G401.6 (cell line): ENCODE data around the gene ZBTB18.

Experiments
- FAIRE-seq: peaks from 2 replicates; lab custom pipeline; 2012; peaks lifted over from hg19 to GRCh38; lab: Jason Lieb, UNC

ZBTB18 gene

DNA sequence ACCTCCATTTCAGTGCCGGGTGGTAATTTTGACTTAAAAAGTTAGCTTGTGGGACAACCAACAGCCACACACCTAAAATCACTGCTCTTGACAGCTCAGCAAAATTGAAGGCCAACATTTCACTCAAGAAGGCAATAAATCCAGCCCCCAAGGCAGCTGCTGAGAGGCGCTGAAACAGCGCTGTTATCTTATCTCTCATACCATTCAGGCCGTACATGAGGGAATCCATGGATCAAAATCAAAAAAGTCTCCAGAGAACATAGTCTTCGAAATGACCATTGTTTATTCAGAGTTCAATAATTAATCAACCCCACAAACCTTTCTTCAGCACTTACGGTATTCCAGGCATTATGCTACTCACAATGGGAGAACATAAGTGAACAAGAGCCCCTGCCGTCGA, 38.5 kb downstream of the ZBTB18 start:
- no peak for FAIRE-seq

DNA sequence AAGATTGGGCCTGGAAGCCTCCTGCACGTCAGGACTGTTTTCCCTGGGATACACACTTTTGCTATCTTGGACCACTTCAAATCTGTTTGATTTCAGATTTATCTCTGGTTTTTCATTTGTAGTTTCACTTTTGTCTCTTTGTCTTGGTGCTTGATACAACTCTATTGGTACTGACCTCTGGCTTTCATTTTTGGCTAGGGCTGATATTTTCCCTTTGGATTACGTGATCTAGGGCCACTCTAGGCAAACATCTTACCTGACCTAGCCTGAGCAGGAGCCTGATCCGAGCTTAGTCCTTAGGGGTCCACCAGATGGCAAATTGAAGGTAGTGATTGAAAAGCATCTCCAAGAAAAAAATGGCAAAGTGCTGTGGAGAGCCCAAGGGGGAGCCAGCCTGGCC, 39.6 kb downstream of the ZBTB18 start:
- FAIRE-seq, result no peak

DNA sequence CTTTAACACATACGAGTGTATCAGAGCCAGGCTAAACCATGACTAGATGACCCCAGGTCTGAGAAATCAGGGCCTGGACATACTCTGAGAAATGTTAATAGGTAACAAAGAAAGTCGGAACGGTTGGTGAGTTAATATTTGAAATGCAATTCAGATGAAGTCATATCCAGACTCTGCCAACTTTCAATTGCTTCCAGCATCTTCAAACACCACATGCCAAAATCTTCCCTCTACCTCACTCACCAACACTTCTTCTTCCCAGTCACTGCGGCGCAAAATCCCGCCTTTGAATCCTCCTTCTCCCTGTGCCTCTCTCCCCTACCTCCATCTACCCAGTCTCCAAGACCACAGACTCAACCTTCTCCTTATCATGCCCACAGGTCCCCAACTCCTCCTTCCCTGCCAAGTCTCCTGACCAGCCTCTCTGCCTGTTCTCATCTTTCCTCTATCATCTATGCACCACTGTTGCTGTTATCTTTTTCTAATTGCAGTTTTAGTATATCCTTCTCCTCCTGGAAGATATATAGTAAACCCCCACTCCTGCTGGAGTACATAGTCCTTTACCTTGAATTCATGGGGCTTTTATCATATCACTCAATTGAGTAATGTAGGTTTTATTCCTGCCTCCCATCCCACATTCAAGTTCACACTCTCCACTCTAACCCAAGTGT, 41.3 kb downstream of the ZBTB18 start:
- FAIRE-seq, result no peak

DNA sequence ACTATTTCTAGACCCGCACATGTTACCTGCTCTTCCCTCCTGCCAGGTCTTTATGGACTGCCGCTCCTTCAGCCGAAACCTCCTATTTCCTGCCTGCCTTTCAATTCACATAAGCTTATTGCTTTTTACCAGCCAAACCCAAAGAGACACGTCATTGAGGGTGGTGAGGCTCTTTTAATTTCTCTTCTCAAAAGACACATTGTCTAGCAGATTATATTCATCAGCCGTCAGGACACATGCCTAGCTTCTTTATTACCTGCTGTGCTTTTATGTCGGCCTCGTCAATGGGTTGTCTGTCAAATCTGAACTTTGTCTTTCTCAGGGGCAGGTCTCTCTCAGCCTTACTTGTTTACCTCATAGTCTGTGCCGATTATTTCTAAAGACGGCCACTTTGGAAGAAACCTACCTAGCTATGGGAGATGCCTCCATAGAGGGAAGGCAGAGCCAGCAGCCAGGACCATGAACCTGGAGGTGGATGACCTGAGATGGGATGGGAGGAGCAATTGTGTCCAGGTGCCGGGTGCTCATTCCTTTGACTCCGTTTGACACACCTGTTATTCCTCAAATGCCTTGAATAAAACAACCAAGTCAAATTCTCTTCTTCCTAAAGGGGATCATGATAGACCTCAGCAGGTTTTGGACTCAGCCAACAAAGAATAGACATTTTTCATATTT, 42.0 kb downstream of the ZBTB18 start:
- no peak for FAIRE-seq

DNA sequence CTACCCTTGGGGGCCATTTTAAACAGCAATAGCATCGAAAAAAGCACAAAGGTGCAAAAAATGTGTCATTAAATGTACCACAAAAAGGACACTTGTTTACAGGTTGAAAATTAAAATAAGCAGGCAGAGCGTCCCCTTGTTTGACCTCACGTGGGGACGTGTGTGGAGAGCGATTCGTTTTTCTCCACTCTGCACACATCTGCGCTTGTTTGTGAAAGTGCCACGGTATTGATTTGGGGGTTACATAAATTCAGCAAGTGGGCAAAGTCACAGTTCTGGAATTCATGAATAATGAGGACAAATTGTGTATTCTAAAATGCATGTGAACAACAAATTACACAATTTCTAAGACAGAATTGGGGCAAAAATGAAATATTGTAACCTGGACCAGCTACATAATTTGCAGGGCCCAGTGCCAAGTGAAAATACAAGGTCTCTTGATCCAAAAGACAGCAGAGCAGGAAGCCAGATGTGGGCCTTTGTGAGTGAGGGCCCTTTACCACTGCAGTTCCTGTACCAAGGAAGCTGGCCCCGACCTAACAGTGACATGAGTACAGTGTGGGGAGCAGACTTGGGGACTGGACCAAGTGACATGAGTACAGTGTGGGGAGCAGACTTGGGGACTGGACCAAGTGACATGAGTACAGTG, 43.9 kb downstream of the ZBTB18 start:
- no peak for FAIRE-seq

DNA sequence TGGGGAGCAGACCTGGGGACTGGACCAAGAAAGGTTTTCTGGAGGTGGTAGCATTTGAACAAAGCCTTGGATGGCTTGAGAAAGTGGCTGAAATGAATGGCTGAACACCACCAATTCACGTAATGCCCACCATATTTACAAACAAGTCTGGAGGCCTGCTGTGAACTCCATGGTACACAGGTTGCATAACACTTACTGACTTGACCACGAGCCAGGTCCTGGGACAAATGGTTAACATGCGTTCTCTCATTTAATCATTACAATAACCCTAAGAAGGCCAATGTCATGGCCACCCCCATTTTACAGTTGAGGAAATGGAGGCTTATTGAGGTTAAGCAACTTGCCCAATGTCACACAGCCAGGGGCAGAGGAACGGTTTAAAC, 44.4 kb downstream of the ZBTB18 start:
- FAIRE-seq, result no peak

DNA sequence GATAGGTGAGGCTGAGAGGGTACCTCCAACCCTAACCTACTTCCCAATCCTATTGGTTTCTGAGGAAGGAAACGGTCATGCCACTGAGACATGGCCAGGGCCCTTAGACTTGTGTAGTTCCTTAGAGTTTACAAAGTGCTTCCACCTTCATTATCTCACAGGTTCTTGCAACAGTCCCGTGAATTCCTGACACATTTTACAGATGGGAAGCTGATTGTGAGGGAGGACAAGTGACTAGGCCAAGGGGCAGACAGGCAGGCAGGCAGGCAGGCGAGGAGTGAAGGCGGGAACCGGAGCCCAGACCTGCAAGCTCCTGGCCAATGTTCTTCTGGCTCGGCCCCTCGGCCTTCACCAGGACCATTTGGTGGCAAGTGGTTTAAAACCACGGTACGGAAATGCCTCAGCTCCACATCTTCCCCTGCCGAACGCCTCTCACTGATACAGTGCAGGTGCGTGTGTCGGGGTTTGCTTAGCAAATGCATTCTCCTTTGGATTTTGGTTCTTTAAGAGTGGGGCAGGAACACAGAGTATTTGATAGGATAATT, 45.1 kb downstream of the ZBTB18 start:
- FAIRE-seq, result no peak

DNA sequence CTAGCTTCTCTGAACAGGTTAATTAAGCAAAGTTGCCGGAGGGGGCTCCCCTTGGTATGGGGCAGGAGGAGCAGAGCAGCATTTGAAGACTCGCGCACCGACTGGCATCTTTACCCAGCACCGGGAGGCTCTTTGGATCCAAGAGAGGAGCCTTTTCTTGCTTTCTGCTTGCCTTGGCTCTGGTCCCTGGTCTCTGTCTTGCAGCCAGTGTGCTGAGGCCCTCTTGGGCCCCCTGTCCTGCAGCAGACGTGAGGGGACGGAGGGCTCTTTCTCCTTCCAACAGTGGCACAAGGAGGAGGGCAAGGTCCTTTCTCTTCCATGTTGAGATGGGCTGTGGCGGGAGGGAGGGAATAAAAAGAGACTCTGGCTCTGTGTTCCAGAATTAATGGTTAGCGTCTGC, 45.6 kb downstream of the ZBTB18 start:
- FAIRE-seq, result no peak

DNA sequence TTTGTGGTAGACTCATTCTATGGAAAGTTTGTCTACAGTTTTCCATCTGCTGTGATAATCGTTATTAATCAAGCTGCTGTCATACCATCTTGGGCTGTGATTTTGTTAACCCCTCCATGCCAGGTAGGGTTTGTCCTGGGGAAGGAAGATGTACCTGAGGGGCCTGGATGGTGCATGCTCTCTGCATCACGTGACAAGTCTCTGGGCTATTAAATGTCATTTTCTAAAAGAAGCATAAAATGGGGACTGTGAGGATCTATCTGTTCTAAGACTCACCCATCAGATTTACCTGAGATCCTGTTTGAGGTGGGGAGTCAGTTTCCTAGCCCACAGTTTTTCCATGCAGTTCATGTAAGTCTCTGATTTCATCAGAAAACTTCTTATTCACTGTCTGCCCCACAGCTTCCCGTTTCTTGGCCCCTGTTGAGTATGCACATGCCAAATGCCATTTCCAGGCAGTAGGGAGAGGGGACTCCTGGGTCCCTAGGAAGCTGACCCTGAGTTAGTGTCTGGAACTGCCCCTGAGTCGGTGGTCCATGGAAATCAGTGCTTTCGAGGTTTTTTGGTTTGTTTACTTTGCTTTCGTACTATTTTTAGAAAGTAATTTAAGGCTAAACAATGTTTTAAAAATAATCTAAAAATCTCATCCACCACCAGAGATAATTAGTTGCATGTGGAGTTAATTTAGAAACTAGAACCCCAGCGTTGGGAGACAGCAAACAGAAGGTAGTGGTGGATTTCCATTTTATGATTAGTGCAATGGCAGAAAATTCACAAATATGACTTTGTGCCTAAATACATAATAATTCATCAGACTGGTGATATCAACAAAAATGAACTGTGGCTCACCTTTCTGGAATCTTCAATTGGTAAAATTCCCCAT, 46.7 kb downstream of the ZBTB18 start:
- FAIRE-seq, result no peak

DNA sequence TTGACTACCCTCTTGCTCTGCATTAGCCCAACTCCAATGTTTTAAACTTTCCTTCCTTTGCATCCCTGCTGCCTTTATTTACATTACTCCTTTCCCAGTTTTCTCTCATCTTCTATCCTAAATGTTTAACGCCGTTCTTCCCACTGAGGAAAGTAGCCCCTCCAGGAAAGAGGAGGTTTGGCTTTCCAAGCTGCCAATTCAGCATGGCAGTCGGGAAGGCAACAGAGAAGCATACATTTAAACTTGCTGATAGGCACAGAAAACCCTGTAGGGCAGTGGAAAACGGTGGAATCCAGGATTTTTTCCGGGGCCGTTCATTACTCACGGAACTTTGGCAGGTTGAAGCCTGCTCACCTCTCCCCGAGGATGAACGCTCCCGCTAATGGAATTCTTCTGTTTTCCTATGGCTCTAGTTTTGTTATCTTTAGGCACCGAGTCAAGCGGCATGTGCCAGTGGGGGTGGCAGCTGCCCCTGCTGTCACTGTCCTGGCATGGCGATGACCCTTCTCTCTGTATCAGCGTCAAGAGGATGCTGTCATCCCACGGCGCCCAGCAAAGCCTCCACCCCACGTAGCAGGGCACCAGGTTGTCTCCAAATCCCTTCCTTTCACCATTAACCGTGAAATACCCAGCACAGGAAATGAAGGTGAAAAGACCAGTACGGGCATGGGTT, 48.3 kb downstream of the ZBTB18 start:
- no peak for FAIRE-seq

DNA sequence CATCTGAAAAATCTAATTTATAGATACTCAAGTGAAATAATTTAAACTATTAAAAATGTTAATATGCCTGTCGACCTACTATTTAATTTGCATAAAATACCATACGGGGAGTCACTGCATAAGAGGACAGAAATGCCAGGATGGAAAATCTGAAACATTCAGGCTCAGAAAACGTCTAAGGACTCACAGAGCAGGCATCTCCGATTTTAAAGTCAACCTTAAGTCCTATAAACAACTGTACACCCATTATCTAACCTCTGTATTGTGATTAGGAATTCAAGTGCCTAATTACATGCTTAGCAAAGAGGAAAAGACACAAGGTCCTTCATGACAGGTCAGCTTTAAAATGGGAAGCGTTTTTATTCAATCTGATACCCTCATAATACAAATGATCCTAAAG, 49.2 kb downstream of the ZBTB18 start:
- no peak for FAIRE-seq

DNA sequence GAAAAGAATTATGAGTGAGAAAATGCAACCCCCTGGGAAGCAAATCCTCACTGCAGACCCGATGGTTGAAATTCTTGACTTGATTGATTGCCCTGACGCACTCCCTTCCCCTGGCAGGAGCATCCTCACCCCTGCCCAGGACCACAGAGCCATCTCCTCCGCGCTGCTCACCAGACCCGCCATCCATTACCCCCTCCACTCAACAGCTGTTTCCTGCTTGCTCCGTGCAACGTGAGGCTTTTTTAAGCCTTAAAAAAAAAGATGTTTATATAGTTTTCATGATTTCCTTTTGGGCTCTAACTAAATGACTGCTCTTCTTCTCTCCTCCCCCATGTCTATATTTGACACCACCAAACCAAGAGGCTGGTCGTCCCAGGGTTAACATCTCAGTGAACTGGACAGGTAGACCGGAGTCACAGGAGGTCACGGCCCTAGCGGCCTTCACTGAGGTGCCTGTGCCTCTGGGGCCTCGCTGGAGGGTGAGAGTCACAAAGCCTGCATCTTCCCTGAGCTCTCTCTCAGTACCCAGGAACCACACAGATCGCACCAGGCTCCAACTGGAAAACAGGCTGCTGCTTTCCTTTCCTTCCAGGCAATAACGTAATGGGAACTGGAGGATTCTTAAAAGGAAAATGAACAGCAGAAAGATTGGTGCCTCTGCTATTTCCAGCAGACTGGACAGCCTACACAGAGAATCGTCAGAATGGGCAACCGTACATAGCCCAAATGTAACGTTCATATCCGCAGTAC, 49.8 kb downstream of the ZBTB18 start:
- FAIRE-seq, result no peak

DNA sequence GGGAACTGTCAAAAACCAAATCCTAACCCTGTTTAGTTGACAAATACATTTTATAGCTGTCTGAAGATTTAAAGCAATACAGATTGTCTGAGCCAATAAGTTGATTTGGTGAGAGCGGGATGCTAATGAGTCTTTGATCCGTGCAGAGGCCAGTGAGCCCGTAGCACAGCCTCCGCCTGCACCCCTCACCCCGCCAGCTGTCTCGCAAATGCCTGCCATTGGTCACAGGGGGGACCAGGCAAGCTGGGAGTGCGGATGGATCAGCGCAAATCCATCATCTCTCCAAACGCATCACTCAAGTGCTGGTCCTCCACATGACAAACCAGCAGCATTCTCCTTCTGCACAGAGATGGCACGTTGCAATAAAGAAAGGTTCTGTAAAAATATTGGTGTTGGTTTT, 51.0 kb downstream of the ZBTB18 start:
- no peak for FAIRE-seq

DNA sequence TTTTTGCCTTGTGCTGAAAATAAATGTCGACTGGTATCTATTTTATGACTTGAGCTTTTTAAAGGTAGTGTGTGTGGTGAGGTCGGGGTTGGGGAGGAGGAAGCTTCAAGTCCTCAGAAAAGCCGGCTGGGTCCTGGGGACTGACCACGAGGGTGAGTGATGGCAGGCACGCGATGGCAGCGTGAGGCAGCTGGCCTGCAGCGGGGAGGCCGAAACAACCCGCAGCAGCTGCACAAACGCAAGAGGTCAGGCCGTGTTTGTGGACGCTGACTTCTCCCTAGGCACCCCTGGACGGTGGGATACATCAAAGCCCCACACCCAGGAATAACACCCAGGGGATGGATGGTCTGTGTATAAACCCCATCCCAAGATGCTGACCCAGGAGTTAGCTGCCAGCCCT, 51.4 kb downstream of the ZBTB18 start:
- no peak for FAIRE-seq

DNA sequence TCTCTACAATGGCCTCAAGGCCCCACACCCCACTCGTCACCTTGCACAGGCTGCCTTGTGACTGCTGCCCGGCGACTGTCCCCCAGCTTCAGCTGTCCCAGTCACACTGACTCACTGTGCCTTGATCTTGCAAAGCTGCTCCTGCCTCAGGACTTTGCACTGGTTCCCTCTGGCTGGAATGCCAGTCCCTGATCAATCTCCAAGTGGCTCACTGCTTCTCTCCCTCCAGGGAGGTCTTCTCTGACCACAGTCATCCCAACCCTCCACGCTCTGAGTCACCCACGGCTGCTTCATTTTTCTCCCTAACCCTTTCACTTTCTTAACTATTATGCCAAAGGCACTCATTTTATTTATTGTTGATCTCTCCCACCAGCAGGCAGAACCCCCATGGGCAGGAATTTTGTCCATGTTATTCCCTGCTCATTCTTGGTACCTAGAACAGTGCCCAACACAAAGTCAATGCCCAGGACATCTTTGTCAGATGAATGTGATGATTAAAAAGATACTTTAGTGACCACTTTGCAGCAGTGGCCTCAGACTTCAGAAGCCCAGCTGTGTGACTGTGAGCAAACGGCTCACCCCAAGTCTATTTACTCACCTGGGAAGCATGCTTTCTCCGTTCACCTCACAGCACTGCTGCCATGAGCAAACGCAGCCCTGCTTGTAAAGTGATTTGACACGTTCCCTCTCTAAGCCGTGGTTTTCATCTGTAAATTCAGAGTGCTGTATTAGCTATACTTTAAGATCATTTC, 53.4 kb downstream of the ZBTB18 start:
- FAIRE-seq, result no peak

DNA sequence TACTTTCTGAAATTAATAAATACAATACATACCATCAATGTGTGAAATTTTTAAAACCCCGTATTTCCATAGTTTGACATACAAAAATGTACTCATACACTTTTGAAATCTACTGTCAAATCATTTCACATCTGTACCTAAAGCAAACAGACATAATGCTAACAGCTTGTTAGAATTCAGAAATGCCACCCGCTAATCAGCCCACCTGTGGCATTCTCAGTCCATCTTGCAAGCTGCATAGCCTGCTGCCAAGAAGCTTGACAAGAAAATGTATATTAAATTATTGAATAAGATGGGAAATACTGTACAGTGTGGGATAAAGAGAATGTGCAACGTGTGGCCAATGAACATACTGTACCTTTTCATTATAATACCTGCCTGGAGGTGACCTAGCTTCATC, 55.1 kb downstream of the ZBTB18 start:
- FAIRE-seq, result no peak
